Activated CD4-positive, alpha-beta T cell treated with anti-CD3 and anti-CD28 coated beads, Interleukin-2, amount 10 ng/mL, durations not matched to agents 7 days and 5 days (primary cell): ENCODE results near the gene ABAT. TPM values are rescaled to one million over a fixed set of nuclear protein-coding genes. Genes with fewer than 3 reads are reported as not detected.

Source experiments
- CTCF ChIA-PET: fragments of 350-600 bp; sonication (Branson Sonifier 250); formaldehyde crosslinking; loops from one replicate; lab custom pipeline; 2021; ENCODE audit warnings: antibody characterized with exemption; lab: Charles Lee
- POLR2A ChIA-PET: fragments of 350-600 bp; sonication (Branson Sonifier 250); formaldehyde crosslinking; loops from one replicate; lab custom pipeline; 2021; ENCODE audit warnings: antibody characterized with exemption; lab: Charles Lee
- DNase-seq: peaks from one replicate; pipeline ENCODE4 v3.0.0-alpha.2; 2020
- H3K27ac Mint-ChIP-seq: one replicate; pipeline ENCODE4 v1.8.0; 2021; ENCODE audit warnings: mild to moderate bottlenecking, moderate library complexity, mixed read lengths
- H3K27me3 Mint-ChIP-seq: one replicate; pipeline ENCODE4 v1.8.0; 2021; ENCODE audit warnings: mixed read lengths
- H3K36me3 Mint-ChIP-seq: one replicate; pipeline ENCODE4 v1.8.0; 2021; ENCODE audit warnings: low read depth, mixed read lengths
- H3K4me1 Mint-ChIP-seq: one replicate; pipeline ENCODE4 v1.8.0; 2021; ENCODE audit warnings: mixed read lengths
- H3K4me3 Mint-ChIP-seq: one replicate; pipeline ENCODE4 v1.8.0; 2021; ENCODE audit warnings: mild to moderate bottlenecking, moderate library complexity, mixed read lengths
- H3K9me3 Mint-ChIP-seq: one replicate; pipeline ENCODE4 v1.8.0; 2021; ENCODE audit warnings: mixed read lengths
- total RNA-seq, 2 experiments: library from RNA; stranded (reverse); gene quantifications; one replicate each; pipeline ENCODE4 v1.2.3, GENCODE V29; 2021

The ABAT gene
- total RNA-seq, 2 experiments from 2014 or later = 5.4 to 5.6 TPM

DNA sequence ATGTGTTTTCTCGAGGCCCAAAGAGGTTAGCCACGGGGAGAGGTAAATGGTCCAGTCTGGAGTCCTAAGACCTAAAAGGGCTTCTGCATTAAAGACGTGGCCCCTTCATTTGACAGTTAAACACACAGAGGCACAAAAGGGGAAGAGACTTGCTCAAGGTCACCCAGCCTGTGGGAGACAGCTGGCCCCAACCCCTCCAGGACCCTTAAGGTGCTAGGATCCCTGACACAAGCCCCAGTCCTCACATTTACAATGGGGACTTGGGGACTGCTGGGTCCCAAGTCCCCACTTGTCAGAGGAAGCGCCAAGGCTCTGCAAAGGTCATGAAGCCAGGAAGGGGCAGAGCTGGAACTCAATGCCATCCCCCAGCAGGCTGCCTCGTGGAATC lies 1.7 kb downstream of the ABAT start:
- Mint-ChIP-seq H3K27ac (no peak overlapping the region), H3K4me3 (peak overlapping the region; percentile 47), H3K9me3 (peaks cover 4% of the 10 kb centered on the region), H3K4me1 (peaks cover 19% of the 10 kb centered on the region), H3K27me3 (no peaks in the 10 kb centered on the region), H3K36me3 (no peaks in the 10 kb centered on the region)
- ChIA-PET CTCF (no interaction called here), POLR2A (no interaction called here)
- DNase-seq = no peak

DNA sequence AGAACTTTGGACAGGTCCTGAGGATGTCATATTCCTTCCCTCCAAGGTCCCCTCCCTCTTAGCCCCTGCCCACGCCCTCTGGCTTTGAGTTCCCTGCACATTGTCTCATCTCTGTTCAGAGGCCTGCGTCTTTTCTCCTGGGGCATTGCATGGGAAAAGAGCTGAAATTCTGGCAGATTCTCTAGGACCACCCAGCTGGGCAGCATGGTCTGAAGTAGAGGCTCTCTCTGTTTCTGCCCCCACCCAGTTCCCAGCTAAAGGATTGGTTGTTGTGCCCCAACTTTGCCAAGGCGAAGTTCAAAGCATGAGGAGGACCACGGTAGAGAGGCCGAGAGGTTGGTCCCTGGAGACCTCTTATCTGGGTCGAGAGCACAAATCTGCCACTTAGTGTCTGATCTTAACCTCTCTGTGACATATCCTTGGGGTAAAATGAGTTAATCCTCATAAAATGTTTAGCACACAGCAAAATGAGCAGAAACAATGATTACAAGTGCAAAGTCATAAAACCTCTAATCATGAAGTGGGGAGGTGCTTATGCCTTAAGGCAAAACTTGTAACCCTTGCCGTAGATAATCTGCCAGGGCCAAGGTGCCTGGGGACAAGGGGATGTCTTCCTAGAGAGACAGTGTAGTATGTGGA lies 2.4 kb downstream of the ABAT start:
- Mint-ChIP-seq H3K4me3 (no peak overlapping the region), H3K9me3 (peaks cover 4% of the 10 kb centered on the region), H3K4me1 (peaks cover 19% of the 10 kb centered on the region), H3K27me3 (no peaks in the 10 kb centered on the region), H3K27ac (no peak overlapping the region), H3K36me3 (no peaks in the 10 kb centered on the region)
- ChIA-PET POLR2A (no interaction called here), CTCF (no interaction called here)
- no peak for DNase-seq

DNA sequence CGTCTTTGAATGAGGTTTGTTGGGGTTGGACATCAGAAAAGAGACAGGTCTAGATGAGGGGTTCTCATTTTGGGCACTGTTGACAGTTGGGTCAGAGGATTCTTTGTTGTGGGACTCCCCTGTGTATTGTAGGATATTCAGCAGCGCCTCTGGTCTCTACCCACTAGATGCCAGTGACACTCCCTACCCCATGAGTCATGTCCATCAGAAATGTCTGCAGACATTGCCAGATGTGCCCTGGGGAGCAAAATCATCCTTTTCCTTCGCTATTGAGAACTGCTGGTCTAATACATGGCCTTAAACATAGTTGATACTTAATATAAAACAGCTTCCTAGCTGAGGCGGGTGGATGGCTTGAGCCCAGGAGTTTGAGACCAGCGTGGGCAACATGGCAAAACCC lies 3.1 kb downstream of the ABAT start:
- Mint-ChIP-seq H3K27ac (no peak overlapping the region), H3K36me3 (no peaks in the 10 kb centered on the region), H3K4me3 (no peak overlapping the region), H3K9me3 (peaks cover 4% of the 10 kb centered on the region), H3K4me1 (peaks cover 19% of the 10 kb centered on the region), H3K27me3 (no peaks in the 10 kb centered on the region)
- no peak for DNase-seq
- POLR2A ChIA-PET = no interaction called here
- CTCF ChIA-PET = no interaction called here

DNA sequence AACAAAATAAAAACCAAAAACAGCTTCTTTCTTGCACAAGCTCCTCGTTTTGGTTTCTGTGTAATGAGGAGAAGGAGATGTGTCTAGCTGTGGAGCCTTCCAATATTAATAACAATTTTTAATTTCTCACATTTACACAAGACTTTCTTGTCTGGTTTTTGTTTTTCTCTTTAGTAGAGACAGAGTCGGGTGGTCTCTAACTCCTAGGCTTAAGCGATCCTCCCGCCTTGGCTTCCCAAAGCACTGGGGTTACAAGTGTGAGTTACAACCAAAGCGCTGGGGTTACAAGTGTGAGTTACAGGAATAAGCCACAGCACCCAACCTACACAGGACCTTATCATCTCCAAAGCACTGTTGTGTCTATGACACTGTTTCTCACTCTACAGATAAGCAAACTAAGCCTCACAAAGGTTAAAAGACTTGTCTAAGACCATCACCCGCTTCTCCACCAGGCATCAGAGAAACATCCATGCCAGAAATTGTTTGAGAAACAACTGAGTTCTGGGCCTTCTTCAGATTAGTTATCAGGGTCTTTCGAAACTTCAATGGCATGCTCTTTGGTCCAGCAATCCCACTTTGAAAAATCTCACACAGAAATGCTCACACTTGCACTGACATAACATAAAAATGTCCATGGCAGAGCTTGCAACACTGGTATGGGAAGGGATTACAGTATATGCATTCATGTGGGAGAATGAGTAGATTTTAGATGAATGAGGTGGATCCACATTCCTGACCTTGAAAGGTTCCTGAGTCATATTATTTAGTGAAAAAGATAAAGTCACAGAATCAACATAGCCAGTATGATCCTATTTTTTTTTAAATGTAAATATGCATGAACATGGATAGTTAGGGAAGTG lies 3.9 kb downstream of the ABAT start:
- CTCF ChIA-PET = no interaction called here
- no peak for DNase-seq
- Mint-ChIP-seq H3K27me3 (no peaks in the 10 kb centered on the region), H3K36me3 (no peaks in the 10 kb centered on the region), H3K27ac (no peak overlapping the region), H3K4me1 (peaks cover 19% of the 10 kb centered on the region), H3K4me3 (no peak overlapping the region), H3K9me3 (peaks cover 4% of the 10 kb centered on the region)
- POLR2A ChIA-PET = no interaction called here

DNA sequence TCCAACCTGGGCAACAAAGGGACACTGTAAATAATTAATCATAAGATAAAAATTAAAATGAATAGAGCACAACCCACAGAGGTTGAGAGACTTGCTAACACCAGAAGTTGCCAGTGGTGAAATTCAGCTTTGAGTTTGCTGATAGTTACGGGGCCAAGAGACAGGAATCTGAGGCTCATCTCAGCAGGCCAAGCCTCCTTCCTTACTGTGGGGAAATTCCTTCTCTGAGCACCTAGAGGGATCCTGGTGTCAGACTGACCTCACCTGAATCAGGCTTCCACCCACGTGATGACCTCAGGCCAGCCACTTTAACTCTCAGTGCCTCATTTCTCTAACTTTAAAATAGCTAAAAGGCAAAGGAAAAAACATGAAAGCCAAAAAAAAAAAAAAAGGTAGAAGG lies 4.7 kb downstream of the ABAT start:
- Mint-ChIP-seq H3K9me3 (peaks cover 4% of the 10 kb centered on the region), H3K36me3 (no peaks in the 10 kb centered on the region), H3K4me3 (no peak overlapping the region), H3K4me1 (peaks cover 15% of the 10 kb centered on the region), H3K27me3 (no peaks in the 10 kb centered on the region), H3K27ac (no peak overlapping the region)
- CTCF ChIA-PET = no interaction called here
- POLR2A ChIA-PET = no interaction called here
- no peak for DNase-seq

DNA sequence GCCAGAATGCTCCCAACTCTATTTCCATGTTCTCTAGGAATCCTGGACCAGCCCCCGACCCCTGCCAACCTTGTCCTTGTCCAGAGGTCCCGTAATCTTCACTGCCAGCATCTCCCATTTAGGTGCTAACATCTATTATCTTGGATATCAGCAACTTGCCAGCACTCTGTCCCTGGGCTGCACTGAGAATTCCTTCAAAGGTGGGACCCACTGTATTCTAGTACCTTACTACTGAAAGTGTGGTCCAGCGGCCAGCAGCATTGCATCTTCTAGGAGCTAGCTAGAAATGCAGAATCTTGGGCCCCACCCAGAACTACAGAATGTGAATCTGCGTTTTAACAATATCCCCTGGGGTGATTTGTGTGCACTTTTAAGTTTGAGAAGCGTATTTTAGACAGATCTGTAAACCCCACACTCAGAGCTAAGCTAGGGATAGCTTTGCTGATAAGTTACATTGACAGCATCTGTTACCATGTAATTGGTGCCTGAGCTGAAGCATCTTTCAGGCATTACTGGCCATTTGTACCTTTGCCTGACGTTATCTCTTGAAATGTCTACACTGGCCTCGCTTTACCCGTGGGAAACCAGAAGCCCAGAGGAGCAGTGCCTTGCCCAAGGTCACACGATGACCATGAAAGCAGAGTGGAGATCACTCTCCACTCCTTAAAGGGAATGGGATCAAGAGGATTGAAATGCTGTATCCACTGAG lies 8.3 kb downstream of the ABAT start:
- Mint-ChIP-seq H3K4me1 (no peaks in the 10 kb centered on the region), H3K27me3 (no peaks in the 10 kb centered on the region), H3K4me3 (no peak overlapping the region), H3K36me3 (peaks cover 4% of the 10 kb centered on the region), H3K9me3 (peaks cover 4% of the 10 kb centered on the region), H3K27ac (no peak overlapping the region)
- ChIA-PET POLR2A (no interaction called here), CTCF (interaction anchor here (1.1 kb wide), 1 partner anchor 9 kb away, joined by 4 read pairs; the partner anchor contains the start of gene ABAT)
- DNase-seq = no peak

DNA sequence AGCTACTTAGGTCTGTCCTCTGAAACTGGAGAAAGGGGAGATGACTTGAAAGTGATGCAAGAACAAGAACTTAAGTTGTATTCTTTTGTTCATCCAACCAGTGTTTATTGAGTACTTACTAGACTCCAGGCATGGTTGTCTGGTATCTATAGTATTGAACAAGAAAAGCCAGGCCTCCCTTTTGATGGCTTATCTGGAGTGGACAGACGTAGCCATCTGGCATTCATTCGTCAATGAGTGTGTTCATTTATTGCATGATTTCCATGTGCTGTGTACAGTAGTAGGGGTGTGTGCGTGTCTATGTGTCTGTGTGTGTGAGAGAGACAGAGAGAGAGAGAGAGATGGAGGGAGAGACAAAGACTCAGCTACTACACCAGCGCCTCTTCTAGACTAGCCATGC lies 9.2 kb downstream of the ABAT start:
- peaks cover 4% of the 10 kb centered on the region for H3K9me3 Mint-ChIP-seq
- CTCF ChIA-PET = interaction anchor here (0.6 to 1.1 kb wide), 5 partner anchors 10 to 1798 kb away, joined by 4 read pairs; partner anchors contain the start of gene ABAT

GRCh38 chr16:8685617-8686016 lies 11.2 kb downstream of the ABAT start:
- CTCF ChIA-PET = no interaction called here
- POLR2A ChIA-PET = interaction anchor here (0.6 kb wide), 1 partner anchor 15 kb away, joined by 3 read pairs; no protein-coding TSS in a partner anchor
- no peaks in the 10 kb centered on the region for H3K4me1 Mint-ChIP-seq

More for the DNA sequence above, 9.2 kb downstream of the ABAT start:
- Mint-ChIP-seq H3K4me3 (no peak overlapping the region), H3K36me3 (peaks cover 4% of the 10 kb centered on the region), H3K4me1 (no peaks in the 10 kb centered on the region), H3K27me3 (no peaks in the 10 kb centered on the region), H3K27ac (no peak overlapping the region)
- POLR2A ChIA-PET = no interaction called here
- DNase-seq = no peak

GRCh38 chr16:8686031-8686621 lies 11.7 kb downstream of the ABAT start:
- Mint-ChIP-seq H3K4me3 (no peak overlapping the region), H3K27me3 (no peaks in the 10 kb centered on the region), H3K4me1 (no peaks in the 10 kb centered on the region), H3K36me3 (peaks cover 10% of the 10 kb centered on the region), H3K27ac (no peak overlapping the region), H3K9me3 (peaks cover 17% of the 10 kb centered on the region)
- no peak for DNase-seq
- POLR2A ChIA-PET = interaction anchor here (0.6 kb wide), 1 partner anchor 16 kb away, joined by 3 read pairs; no protein-coding TSS in a partner anchor
- CTCF ChIA-PET = no interaction called here

More at GRCh38 chr16:8685617-8686016, 11.2 kb downstream of the ABAT start:
- no peak overlapping the region for H3K27ac Mint-ChIP-seq
- no peak overlapping the region for H3K4me3 Mint-ChIP-seq
- peaks cover 16% of the 10 kb centered on the region for H3K9me3 Mint-ChIP-seq
- no peaks in the 10 kb centered on the region for H3K27me3 Mint-ChIP-seq
- peaks cover 10% of the 10 kb centered on the region for H3K36me3 Mint-ChIP-seq
- DNase-seq = no peak

GRCh38 chr16:8686879-8687278 lies 12.5 kb downstream of the ABAT start:
- ChIA-PET CTCF (no interaction called here), POLR2A (no interaction called here)
- no peak for DNase-seq
- Mint-ChIP-seq H3K9me3 (peaks cover 17% of the 10 kb centered on the region), H3K4me1 (no peaks in the 10 kb centered on the region), H3K36me3 (peaks cover 10% of the 10 kb centered on the region), H3K4me3 (no peak overlapping the region), H3K27me3 (no peaks in the 10 kb centered on the region), H3K27ac (no peak overlapping the region)

DNA sequence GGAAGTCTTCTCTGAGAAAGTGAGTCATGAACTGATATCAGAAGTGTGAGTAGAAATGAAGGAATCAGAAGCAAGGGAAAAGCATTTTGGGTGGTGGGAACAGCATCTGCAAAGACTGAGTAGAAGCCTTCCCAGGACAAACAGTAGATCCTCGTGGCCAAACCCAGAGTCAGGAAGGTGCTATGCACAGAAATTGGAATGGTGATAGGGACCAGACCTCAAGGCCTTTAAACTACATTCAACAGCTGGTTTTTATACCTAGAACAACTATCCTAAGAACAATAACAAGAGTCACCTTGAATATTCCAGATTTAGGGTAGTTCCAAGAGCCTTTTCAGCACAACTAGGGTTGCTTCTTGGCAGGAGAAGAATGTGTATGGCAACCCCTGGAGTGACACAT lies 15.3 kb downstream of the ABAT start:
- Mint-ChIP-seq H3K4me3 (no peak overlapping the region), H3K4me1 (no peaks in the 10 kb centered on the region), H3K9me3 (peaks cover 17% of the 10 kb centered on the region), H3K36me3 (peaks cover 10% of the 10 kb centered on the region), H3K27me3 (no peaks in the 10 kb centered on the region), H3K27ac (no peak overlapping the region)
- POLR2A ChIA-PET = no interaction called here
- CTCF ChIA-PET = no interaction called here
- no peak for DNase-seq

DNA sequence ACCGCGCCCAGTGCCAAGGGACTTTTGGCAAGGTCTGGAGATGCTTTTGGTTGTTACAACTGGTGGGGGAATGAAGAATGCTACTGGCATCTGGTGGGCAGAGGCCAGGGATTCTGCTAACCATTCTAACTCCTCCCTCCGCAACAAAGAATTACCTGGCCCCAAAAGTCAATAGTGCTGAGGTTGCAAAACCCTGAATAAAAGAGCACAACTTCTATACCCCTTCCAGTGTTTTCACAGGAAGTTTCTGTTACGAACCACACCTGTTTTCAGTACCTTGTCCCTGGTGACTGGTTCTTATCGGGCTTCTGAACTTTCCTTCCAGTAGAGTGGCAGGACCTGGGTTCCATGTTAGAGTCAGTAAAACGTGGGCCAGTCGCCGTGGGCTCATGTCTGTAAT lies 17.3 kb downstream of the ABAT start:
- Mint-ChIP-seq H3K4me1 (no peaks in the 10 kb centered on the region), H3K27me3 (no peaks in the 10 kb centered on the region), H3K4me3 (no peak overlapping the region), H3K27ac (no peak overlapping the region), H3K9me3 (peaks cover 17% of the 10 kb centered on the region), H3K36me3 (peaks cover 8% of the 10 kb centered on the region)
- ChIA-PET POLR2A (no interaction called here), CTCF (interaction anchor here (0.7 kb wide), 1 partner anchor 19 kb away, joined by 3 read pairs; no protein-coding TSS in a partner anchor)
- DNase-seq = no peak
